NCI-H446 treated with DMSO at 0.1 percent for 48 hours (cell line): ENCODE data around the gene MMP19.

Experiments used
- DNase-seq: peaks from one replicate; lab custom pipeline; 2025; lab: John Stamatoyannopoulos, UW

Gene MMP19

GRCh38 chr12:55814257-55814656 lies 28.5 kb downstream of the MMP19 start:
- no peak for DNase-seq

DNA sequence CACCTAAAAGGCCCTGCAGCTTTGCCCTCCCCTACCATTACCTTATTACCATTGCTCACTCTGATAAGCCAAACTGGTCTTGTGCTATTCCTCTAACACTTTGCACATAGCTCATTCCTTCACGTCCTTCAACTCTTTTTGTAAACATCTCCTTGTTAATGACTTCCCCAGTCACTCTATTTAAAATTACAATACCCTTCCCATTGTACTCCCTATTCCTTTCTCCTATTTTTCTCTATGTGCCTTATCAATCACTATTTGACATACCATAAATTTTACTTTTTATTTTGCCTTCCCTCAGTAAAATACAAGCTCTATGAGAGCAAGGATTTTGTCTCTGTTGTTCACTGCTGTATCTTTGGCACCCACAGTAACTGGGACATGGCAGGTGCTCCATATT lies 30.6 kb downstream of the MMP19 start:
- DNase-seq, result no peak

- no peak for DNase-seq
Observed at GRCh38 chr12:55809274-55809673, 33.5 kb downstream of the MMP19 start.

- no peak for DNase-seq
Observed at GRCh38 chr12:55806982-55807381, 35.8 kb downstream of the MMP19 start.

DNA sequence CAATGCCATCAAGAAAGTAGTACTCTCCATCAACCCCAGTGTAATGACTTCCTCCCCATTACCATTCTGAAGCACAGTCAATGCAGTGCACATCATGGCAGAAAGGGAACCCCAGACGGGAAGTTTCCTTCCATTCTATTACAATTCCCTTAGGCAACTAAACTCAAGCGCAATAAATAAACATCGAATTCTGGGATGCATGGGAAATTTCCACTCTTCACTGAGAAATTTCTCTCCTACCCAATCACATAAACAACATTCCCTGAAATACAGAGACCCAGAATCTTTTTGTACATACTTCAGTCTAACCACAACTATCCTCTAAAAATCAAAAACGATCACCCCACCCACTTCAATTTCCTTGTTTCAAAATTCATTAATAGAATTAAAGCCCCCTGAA lies 45.2 kb downstream of the MMP19 start:
- DNase-seq, result no peak

DNA sequence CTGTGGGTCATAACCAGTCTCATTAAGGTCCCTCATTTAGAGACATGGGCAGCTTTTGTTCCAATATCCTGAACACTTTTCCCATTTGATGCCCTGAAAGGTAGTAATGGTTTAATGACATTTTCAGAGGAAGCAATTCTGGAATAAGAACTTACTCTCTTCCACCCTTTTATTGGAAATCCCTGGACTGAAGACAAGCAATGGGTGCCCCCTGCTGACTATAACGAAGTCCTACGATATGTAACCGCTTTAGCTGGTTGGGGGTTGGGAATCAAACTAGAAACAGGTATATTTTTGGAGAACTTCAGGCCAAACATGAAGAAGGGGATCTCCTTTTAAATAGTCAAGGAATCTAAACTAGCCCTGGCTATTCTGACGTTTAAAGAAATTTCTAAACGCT lies 45.7 kb downstream of the MMP19 start:
- no peak for DNase-seq

DNA sequence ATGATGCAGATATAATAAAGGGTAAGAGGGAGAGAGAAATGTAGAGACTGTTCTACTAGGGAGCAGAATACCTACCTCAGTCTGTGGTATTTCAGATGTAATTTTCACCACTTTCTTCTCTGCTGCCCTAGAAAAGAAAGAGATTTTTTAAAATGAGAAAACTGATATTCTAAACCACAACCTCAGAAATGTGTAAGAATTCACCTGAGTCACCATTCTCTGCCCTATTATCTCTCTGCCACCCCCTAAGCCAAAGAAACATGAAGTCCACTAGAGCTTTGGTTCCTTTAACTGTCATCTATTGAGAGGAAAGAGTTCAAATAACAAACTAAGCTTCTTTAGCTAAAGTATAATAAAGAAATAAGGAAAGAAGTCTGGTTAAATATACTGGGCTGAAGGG lies 46.8 kb downstream of the MMP19 start:
- DNase-seq, result no peak

GRCh38 chr12:55789893-55790292 lies 52.8 kb downstream of the MMP19 start:
- DNase-seq, result no peak

DNA sequence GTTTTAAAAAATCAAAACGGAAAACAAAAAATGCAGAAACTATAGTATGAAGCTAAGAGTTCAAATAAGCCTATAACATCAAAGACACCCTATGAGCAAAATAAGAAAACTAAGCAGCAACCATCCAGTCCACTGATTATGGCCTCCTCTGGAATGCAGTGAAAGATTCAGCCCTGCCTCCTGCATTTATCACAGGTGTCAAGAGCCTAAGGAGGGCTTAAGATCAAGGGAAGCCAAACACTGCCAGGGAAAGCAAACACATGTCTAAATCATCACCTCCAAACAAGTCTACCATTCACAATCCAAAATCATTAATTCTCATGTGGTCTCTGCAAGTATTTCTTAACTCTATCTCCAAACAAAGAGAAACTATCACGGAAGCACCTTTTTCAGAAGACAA lies 53.6 kb downstream of the MMP19 start:
- no peak for DNase-seq

DNA sequence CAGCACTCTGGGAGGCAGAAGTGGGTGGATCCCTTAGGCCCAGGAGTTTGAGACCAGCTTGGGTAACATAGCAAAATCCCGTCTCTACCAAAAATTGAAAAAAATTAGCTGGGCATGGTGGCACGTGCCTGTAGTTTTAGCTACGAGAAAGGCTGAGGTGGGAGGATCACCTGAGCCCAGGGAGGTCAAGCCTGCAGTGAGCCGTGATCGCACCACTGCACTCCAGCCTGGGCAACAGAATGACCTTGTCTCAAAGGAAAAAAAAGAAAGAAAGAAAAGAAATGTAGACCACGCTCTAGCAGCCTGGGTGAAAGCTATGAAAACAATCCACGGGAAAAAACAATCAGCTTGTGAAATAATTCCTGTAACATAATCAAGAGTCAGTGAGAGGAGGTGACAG lies 54.2 kb downstream of the MMP19 start:
- DNase-seq, result no peak
